Testis (tissue), 3 donors: Measurements from ENCODE around the gene YJU2. TPM values are rescaled to one million over a fixed set of nuclear protein-coding genes. Genes with fewer than 3 reads are reported as not detected.

Experiments
- DNase-seq: peaks from one replicate; pipeline ENCODE4 v3.0.0-alpha.2; 2019
- H3K27ac ChIP-seq, 2 donors: fragments of 200-600 bp; sonication (generic); one replicate each; pipeline ENCODE4 v1.5.1; 2019
- H3K27me3 ChIP-seq: fragments of 200-600 bp; sonication (generic); one replicate; pipeline ENCODE4 v1.5.1; 2019
- H3K36me3 ChIP-seq: fragments of 200-600 bp; sonication (generic); one replicate; pipeline ENCODE4 v1.5.1; 2017; ENCODE audit warnings: low read depth; ENCODE audit errors: missing control alignments
- H3K4me1 ChIP-seq: fragments of 200-600 bp; sonication (generic); one replicate; pipeline ENCODE4 v1.5.1; 2019
- H3K4me3 ChIP-seq, 2 donors: fragments of 200-600 bp; sonication (generic); one replicate each; pipeline ENCODE4 v1.5.1; 2017 to 2019
- H3K9me3 ChIP-seq: fragments of 200-600 bp; sonication (generic); one replicate; pipeline ENCODE4 v1.5.1; 2017
- POLR2A ChIP-seq: fragments of 450-650 bp; IDR thresholded peaks from one replicate; pipeline ENCODE4 v1.6.1; 2017; ENCODE audit warnings: antibody characterized with exemption, mild to moderate bottlenecking, moderate library complexity
- WGBS, 2 donors: methylation state at CpG; one replicate each; pipeline ENCODE4 v1.1.5; 2018; 5-methylcytosine and 5-hydroxymethylcytosine counted together
- intact Hi-C: fragments of 100-400 bp; cut with DNase I; formaldehyde crosslinking; loops from one replicate; pipeline ENCODE4 v1.15.1; 2023; ENCODE audit warnings: low total_unique reads
- polyA plus RNA-seq: library from polyadenylated mRNA; stranded (reverse); fragments of 350-450 nt; fragmentation: Illumina TruSeq; extraction: RNeasy Lipid Tissue Mini Kit (QIAGEN cat#74804); gene quantifications from one replicate; pipeline ENCODE4 v1.2.3, GENCODE V29; 2014; ENCODE audit warnings: low read depth, low replicate concordance; ENCODE audit not compliant: insufficient read depth
- total RNA-seq, 2 donors: library from RNA; depleted of rRNA; stranded (reverse); fragments of >200 nt; gene quantifications; one replicate each; pipeline ENCODE4 v1.2.3, GENCODE V29; 2016
- TF ChIP-seq, protein P1 (sequence below), 3 experiments: fragments of 450-650 bp in 2 of 3; fragments of 200-600 bp in 1 of 3; sonication (generic) in 1 of 3; IDR thresholded peaks; one replicate each; pipeline ENCODE4 v1.5.1; 2016 to 2019; ENCODE audit warnings: antibody characterized with exemption in 3 of 3, mild to moderate bottlenecking in 2 of 3, moderate library complexity in 1 of 3

The YJU2 gene
- total and polyA plus RNA-seq, 3 donors from 2014 or later: 26.1 to 36.6 (median 31.1) TPM

DNA sequence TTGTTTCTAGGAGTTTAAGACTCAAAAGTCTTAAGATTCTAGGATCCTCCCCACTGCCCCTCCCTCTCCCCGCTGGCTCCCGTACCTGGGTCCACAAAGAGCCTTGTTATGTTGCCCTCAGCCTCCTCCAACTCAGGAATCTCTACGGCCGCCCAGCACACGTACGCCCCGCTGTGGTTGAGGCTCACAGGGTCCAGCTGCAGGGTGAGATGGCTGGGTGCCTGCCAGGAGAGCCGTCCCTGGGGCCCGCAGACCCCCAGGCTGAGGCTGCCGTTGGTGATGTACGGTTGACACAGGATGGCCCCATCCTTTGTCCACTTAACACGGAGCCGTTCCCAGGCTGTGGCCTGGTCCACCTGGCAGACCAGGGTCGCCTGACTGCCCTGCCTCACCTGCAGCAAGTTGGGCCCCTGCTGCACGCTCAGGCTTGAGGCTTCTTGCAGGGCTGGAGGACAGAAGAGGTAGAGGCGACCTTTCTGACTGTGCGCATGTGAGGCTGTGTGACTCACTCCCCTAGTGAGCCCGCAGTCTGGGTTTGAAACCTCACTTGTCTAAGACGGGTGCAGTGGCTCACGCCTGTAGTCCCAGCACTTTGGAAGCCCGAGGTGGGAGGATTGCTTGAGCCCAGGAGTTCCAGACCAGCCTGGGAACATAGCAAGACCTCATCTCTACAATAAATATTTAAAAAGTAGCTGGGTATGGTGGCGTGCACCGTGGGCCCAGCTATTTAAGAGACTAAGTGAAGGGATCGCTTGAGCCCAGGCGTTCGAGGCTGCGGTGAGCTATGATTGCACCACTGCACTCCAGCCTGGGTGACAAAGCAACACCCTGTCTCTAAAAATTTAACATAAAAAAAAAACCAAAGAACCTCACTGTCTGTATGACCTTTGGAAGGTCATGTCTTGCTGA lies 51.3 kb downstream of the YJU2 start:
- H3K27me3 ChIP-seq: no peaks in the 10 kb centered on the region
- H3K27ac ChIP-seq: no peak overlapping the region
- H3K4me3 ChIP-seq: no peak overlapping the region
- WGBS, 2 donors: 77 to 80% methylated on average over 19 to 27 of the region's 27 CpGs
- TF ChIP-seq POLR2A: no peak
- TF ChIP-seq, protein P1, sequence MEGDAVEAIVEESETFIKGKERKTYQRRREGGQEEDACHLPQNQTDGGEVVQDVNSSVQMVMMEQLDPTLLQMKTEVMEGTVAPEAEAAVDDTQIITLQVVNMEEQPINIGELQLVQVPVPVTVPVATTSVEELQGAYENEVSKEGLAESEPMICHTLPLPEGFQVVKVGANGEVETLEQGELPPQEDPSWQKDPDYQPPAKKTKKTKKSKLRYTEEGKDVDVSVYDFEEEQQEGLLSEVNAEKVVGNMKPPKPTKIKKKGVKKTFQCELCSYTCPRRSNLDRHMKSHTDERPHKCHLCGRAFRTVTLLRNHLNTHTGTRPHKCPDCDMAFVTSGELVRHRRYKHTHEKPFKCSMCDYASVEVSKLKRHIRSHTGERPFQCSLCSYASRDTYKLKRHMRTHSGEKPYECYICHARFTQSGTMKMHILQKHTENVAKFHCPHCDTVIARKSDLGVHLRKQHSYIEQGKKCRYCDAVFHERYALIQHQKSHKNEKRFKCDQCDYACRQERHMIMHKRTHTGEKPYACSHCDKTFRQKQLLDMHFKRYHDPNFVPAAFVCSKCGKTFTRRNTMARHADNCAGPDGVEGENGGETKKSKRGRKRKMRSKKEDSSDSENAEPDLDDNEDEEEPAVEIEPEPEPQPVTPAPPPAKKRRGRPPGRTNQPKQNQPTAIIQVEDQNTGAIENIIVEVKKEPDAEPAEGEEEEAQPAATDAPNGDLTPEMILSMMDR (IDR thresholded peaks at IDR 0.05): no peak
- no peaks in the 10 kb centered on the region for H3K36me3 ChIP-seq
- no peaks in the 10 kb centered on the region for H3K9me3 ChIP-seq
- DNase-seq: no peak
- no peaks in the 10 kb centered on the region for H3K4me1 ChIP-seq
- intact Hi-C loops: no loop called here

DNA sequence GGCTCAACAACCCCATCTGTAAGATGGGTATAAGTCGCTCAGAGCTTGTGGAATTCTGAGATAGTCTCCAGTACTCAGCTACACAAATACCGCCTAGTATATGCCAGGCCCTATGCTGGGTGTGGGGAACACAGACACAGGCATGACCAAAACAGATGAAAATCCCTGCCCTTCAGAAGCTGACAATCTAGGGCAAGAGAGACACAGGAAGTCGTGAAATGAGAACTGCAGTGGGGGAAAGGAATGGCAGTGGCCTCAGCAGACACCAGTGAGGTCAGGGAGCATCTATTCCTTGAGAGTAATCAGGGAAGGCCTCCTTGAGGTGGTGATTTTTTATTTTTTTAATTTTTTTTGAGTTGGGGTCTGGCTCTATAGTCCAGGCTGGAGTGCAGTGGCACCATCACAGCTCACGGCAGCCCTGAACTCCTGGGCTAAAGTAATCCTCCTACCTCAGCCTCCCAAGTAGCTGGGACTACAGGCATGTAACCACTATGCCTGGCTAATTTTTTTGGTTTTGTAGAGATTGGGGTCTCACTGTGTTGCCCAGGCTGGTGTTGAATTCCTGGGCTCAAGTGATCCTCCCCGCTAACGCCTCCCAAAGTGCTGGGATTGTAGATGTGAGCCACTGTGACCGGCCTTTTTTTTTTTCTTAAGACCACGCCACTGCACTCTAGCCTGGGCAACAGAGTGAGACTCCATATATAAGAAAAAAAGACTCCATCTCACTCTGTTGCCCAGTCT lies 52.1 kb downstream of the YJU2 start:
- TF ChIP-seq, protein P1 (IDR thresholded peaks at IDR 0.05): no peak
- TF ChIP-seq POLR2A: no peak
- 77 to 90% methylated on average over 8 of the region's 8 CpGs for WGBS, 2 donors
- Histone ChIP-seq H3K4me1 (no peaks in the 10 kb centered on the region), H3K27me3 (no peaks in the 10 kb centered on the region), H3K27ac (no peak overlapping the region), H3K4me3 (no peak overlapping the region), H3K9me3 (no peaks in the 10 kb centered on the region), H3K36me3 (no peaks in the 10 kb centered on the region)
- intact Hi-C loops: no loop called here
- no peak for DNase-seq

- intact Hi-C loops: no loop called here
- Histone ChIP-seq H3K4me1 (no peaks in the 10 kb centered on the region), H3K36me3 (no peaks in the 10 kb centered on the region), H3K27me3 (no peaks in the 10 kb centered on the region), H3K4me3 (no peak overlapping the region), H3K27ac (no peak overlapping the region), H3K9me3 (no peaks in the 10 kb centered on the region)
- WGBS, 2 donors: 86 to 96% methylated on average over 3 of the region's 3 CpGs
- DNase-seq: no peak
- TF ChIP-seq, protein P1 (IDR thresholded peaks at IDR 0.05): no peak
- no peak for TF ChIP-seq POLR2A
Measured at GRCh38 chr19:4300589-4300988, 53.7 kb downstream of the YJU2 start.

GRCh38 chr19:4301590-4302242 lies 54.8 kb downstream of the YJU2 start:
- Histone ChIP-seq H3K4me1 (no peaks in the 10 kb centered on the region), H3K4me3 (no peak overlapping the region), H3K27ac (no peak overlapping the region), H3K27me3 (no peaks in the 10 kb centered on the region), H3K9me3 (no peaks in the 10 kb centered on the region), H3K36me3 (no peaks in the 10 kb centered on the region)
- intact Hi-C loops: no loop called here
- WGBS, 2 donors: 72 to 77% methylated on average over 13 of the region's 13 CpGs
- TF ChIP-seq, protein P1 (IDR thresholded peaks at IDR 0.05): no peak
- no peak for TF ChIP-seq POLR2A
- no peak for DNase-seq
